WTC11 (cell line): Measurements from ENCODE around the gene COPS7A. TPM values are rescaled to one million over a fixed set of nuclear protein-coding genes. Genes with fewer than 3 reads are reported as not detected.

Experiments
- ATAC-seq: fragments of 200-7000 bp; cut with Tn5 transposase; 2 replicates; pipeline ENCODE4 v1.10.0; 2021; ENCODE audit warnings: mild to moderate bottlenecking, moderate library complexity
- CTCF ChIA-PET: fragments of 300-600 bp; sonication (Branson Sonifier 250); formaldehyde crosslinking; loops from one replicate; lab custom pipeline; 2021; ENCODE audit warnings: antibody characterized with exemption; lab: Charles Lee
- POLR2A ChIA-PET: fragments of 350-600 bp; sonication (Branson Sonifier 250); formaldehyde crosslinking; loops from one replicate; lab custom pipeline; 2021; ENCODE audit warnings: antibody characterized with exemption; lab: Charles Lee
- DNase-seq: peaks from one replicate; pipeline ENCODE4 v3.0.0; 2021; ENCODE audit warnings: low spot score
- H3K27ac Mint-ChIP-seq: 2 replicates; pipeline ENCODE4 v1.8.0; 2021; ENCODE audit warnings: mixed read lengths
- H3K27me3 Mint-ChIP-seq: 2 replicates; pipeline ENCODE4 v1.8.0; 2021; ENCODE audit warnings: low read depth, mild to moderate bottlenecking, moderate library complexity, mixed read lengths
- H3K36me3 Mint-ChIP-seq: 2 replicates; pipeline ENCODE4 v1.8.0; 2021; ENCODE audit warnings: mixed read lengths
- H3K4me1 Mint-ChIP-seq: 2 replicates; pipeline ENCODE4 v1.8.0; 2022; ENCODE audit warnings: mixed read lengths
- H3K4me3 Mint-ChIP-seq: 2 replicates; pipeline ENCODE4 v1.8.0; 2021; ENCODE audit warnings: mild to moderate bottlenecking, moderate library complexity, mixed read lengths
- H3K9me3 Mint-ChIP-seq: 2 replicates; pipeline ENCODE4 v1.8.0; 2021; ENCODE audit warnings: mixed read lengths
- CDX4 ChIP-seq: fragments of 250-450 bp; sonication (Bioruptor Pico); IDR thresholded peaks from 2 replicates; pipeline ENCODE4 v1.9.0; 2021; ENCODE audit warnings: moderate library complexity, mild to moderate bottlenecking, inconsistent platforms, borderline replicate concordance
- E2F1 ChIP-seq: sonication (generic); formaldehyde crosslinking; IDR thresholded peaks from 2 replicates; pipeline ENCODE4 v1.8.0; 2022; ENCODE audit warnings: mild to moderate bottlenecking, missing genetic modification reagents
- E2F5 ChIP-seq: sonication (generic); formaldehyde crosslinking; IDR thresholded peaks from 2 replicates; pipeline ENCODE4 v1.8.1; 2022; ENCODE audit warnings: mild to moderate bottlenecking, moderate library complexity, missing genetic modification reagents
- FOXP1 ChIP-seq: sonication (generic); formaldehyde crosslinking; IDR thresholded peaks from 2 replicates; pipeline ENCODE4 v1.8.0; 2022; ENCODE audit warnings: missing genetic modification reagents, mild to moderate bottlenecking, moderate library complexity, borderline replicate concordance
- KAT7 ChIP-seq: sonication (generic); formaldehyde crosslinking; IDR thresholded peaks from 2 replicates; pipeline ENCODE4 v1.8.1; 2023; ENCODE audit warnings: missing genetic modification reagents, mild to moderate bottlenecking, borderline replicate concordance
- MYBL2 ChIP-seq: sonication (generic); formaldehyde crosslinking; IDR thresholded peaks from 2 replicates; pipeline ENCODE4 v1.8.1; 2023; ENCODE audit warnings: mild to moderate bottlenecking, moderate library complexity, missing genetic modification reagents
- NFATC4 ChIP-seq: fragments of 250-450 bp; sonication (Bioruptor Pico); IDR thresholded peaks from 2 replicates; pipeline ENCODE4 v1.9.0; 2021; ENCODE audit warnings: mild to moderate bottlenecking
- NFYB ChIP-seq: sonication (generic); formaldehyde crosslinking; conservative IDR thresholded peaks from 2 replicates; pipeline ENCODE4 v1.8.0; 2022; ENCODE audit warnings: low read depth, missing genetic modification reagents
- PRRX2 ChIP-seq: fragments of 250-450 bp; sonication (Bioruptor Pico); IDR thresholded peaks from 2 replicates; pipeline ENCODE4 v1.8.0; 2021; ENCODE audit warnings: mild to moderate bottlenecking
- SP1 ChIP-seq: sonication (generic); formaldehyde crosslinking; conservative IDR thresholded peaks from 2 replicates; pipeline ENCODE4 v1.8.1; 2022; ENCODE audit warnings: missing genetic modification reagents
- STAT6 ChIP-seq: sonication (generic); formaldehyde crosslinking; conservative IDR thresholded peaks from 2 replicates; pipeline ENCODE4 v1.8.1; 2023; ENCODE audit warnings: mild to moderate bottlenecking, low read depth, missing genetic modification reagents, moderate library complexity
- TCF7 ChIP-seq: sonication (generic); formaldehyde crosslinking; IDR thresholded peaks from 2 replicates; pipeline ENCODE4 v1.8.0; 2022; ENCODE audit warnings: mild to moderate bottlenecking, low read depth, missing genetic modification reagents, moderate library complexity
- TEAD4 ChIP-seq: sonication (generic); formaldehyde crosslinking; IDR thresholded peaks from 2 replicates; pipeline ENCODE4 v1.8.0; 2022; ENCODE audit warnings: mild to moderate bottlenecking, missing genetic modification reagents
- ZBTB21 ChIP-seq: sonication (generic); formaldehyde crosslinking; IDR thresholded peaks from 2 replicates; pipeline ENCODE4 v1.8.1; 2023; ENCODE audit warnings: mild to moderate bottlenecking, missing genetic modification reagents, borderline replicate concordance
- ZNF263 ChIP-seq: sonication (generic); formaldehyde crosslinking; IDR thresholded peaks from 2 replicates; pipeline ENCODE4 v1.8.1; 2022; ENCODE audit warnings: low read depth, mild to moderate bottlenecking, moderate library complexity, missing genetic modification reagents
- ZNF317 ChIP-seq: sonication (generic); formaldehyde crosslinking; IDR thresholded peaks from 2 replicates; pipeline ENCODE4 v1.8.1; 2023; ENCODE audit warnings: low read depth, mild to moderate bottlenecking, moderate library complexity, missing genetic modification reagents, borderline replicate concordance
- ZNF423 ChIP-seq: fragments of 250-450 bp; sonication (Bioruptor Pico); IDR thresholded peaks from 2 replicates; pipeline ENCODE4 v2.1.2; 2022; ENCODE audit warnings: mild to moderate bottlenecking, moderate library complexity
- ZNF671 ChIP-seq: fragments of 250-450 bp; sonication (Bioruptor Pico); IDR thresholded peaks from 2 replicates; pipeline ENCODE4 v1.8.0; 2021; ENCODE audit warnings: mild to moderate bottlenecking
- total RNA-seq: library from RNA; stranded (reverse); gene quantifications from 3 replicates; pipeline ENCODE4 v1.2.3, GENCODE V29; 2021

COPS7A gene
- total RNA-seq, 1 experiment from 2014 or later = 41.4 TPM

- TF ChIP-seq SP1 (CRISPR knock-in tag) (no peak), E2F5 (CRISPR knock-in tag) (no peak), STAT6 (CRISPR knock-in tag) (no peak), FOXP1 (no peak), KAT7 (CRISPR knock-in tag) (no peak), TEAD4 (CRISPR knock-in tag) (no peak), ZNF317 (CRISPR knock-in tag) (no peak), ZNF263 (CRISPR knock-in tag) (no peak), TCF7 (CRISPR knock-in tag) (no peak), NFATC4 (CRISPR knock-in tag) (no peak), ZNF423 (CRISPR knock-in tag) (no peak)
Observed at GRCh38 chr12:6763380-6763779, 39.5 kb downstream of the COPS7A start (continued).

- Mint-ChIP-seq H3K4me1 (peaks cover 56% of the 10 kb centered on the region), H3K4me3 (peak overlapping the region; percentile 62), H3K27ac (peak overlapping the region; percentile 89), H3K27me3 (peaks cover 7% of the 10 kb centered on the region), H3K9me3 (no peaks in the 10 kb centered on the region), H3K36me3 (peaks cover 5% of the 10 kb centered on the region; the same call in 1 of the 2 replicates)
- TF ChIP-seq MYBL2 (peak; percentile 98; the same call in 1 of the 2 replicates), PRRX2 (CRISPR knock-in tag) (0 out of 2 replicates have a peak, but pooled peaks have one; percentile 41), NFYB (CRISPR knock-in tag) (peak; percentile 76), E2F1 (CRISPR knock-in tag) (no peak), SP1 (CRISPR knock-in tag) (peak; percentile 65; the same call in 1 of the 2 replicates), CDX4 (no peak)
- ChIA-PET CTCF (interaction anchor here (0.5 to 8.0 kb wide), 9 partner anchors 8 to 108 kb away, joined by 3 to 234 read pairs (median 4); partner anchors contain the start of genes LAG3, MLF2, SPSB2 and ZNF384), POLR2A (interaction anchor here (0.6 to 1.0 kb wide), 3 partner anchors 10 to 61 kb away, joined by 3 to 4 read pairs (median 3); partner anchors contain the start of gene MLF2)
- DNase-seq (peak; percentile 96), ATAC-seq (peak; percentile 56)
Observed at GRCh38 chr12:6764011-6764828, 40.4 kb downstream of the COPS7A start.

GRCh38 chr12:6765048-6765633 is 41.3 kb downstream of the COPS7A start:
- DNase-seq (no peak), ATAC-seq (no peak)
- ChIA-PET CTCF (interaction anchor here (1.0 to 10.5 kb wide), 10 partner anchors 10 to 181 kb away, joined by 3 to 234 read pairs (median 14); partner anchors contain the start of genes GPR162, MLF2, P3H3 and SPSB2), POLR2A (interaction anchor here (0.9 to 5.4 kb wide), 8 partner anchors 11 to 181 kb away, joined by 3 to 84 read pairs (median 8); partner anchors contain the start of genes GPR162, MLF2 and ZNF384)
- H3K4me1 Mint-ChIP-seq = peaks cover 61% of the 10 kb centered on the region
- H3K27me3 Mint-ChIP-seq = peaks cover 7% of the 10 kb centered on the region
- H3K36me3 Mint-ChIP-seq = peaks cover 8% of the 10 kb centered on the region
- no peak for TF ChIP-seq ZNF671 (CRISPR knock-in tag)
- no peak for TF ChIP-seq ZBTB21 (CRISPR knock-in tag)
- peak overlapping the region; percentile 76 for H3K27ac Mint-ChIP-seq
- H3K4me3 Mint-ChIP-seq = peak overlapping the region; percentile 72
- H3K9me3 Mint-ChIP-seq = no peaks in the 10 kb centered on the region
